ENCODE results near the gene PCP4L1.

PCP4L1 gene

DNA sequence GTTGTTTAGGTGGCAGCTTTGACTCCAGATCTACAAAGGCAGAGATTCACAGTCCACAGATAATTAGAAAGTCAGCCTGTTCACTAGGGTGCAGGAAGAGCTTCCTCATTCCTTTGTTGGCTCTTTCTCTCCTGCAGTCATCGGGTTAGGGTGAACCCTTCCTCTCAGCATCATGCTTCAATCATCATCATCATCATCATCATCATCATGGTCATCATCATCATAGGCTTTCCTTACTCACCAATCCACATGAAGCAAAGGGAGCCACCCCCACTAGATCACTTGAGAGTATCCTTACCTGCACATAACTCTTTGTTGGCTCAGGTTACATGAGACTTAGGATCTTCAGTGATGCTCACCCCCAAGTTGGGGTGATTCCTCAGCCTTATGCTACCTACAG, 32.2 kb downstream of the PCP4L1 start:
- no peaks in the 10 kb centered on the region for H3K27me3 ChIP-seq (ENCODE audit: insufficient read depth, poor library complexity, severe bottlenecking)
- no peak overlapping the region for H3K27ac ChIP-seq (ENCODE audit: poor library complexity, severe bottlenecking)
- no peak overlapping the region for H3K4me3 ChIP-seq (ENCODE audit: severe bottlenecking)
- no peaks in the 10 kb centered on the region for H3K4me1 ChIP-seq (ENCODE audit: insufficient read depth, poor library complexity, severe bottlenecking)
- ATAC-seq (ENCODE audit: low read depth) (no peak), DNase-seq (ENCODE audit: low spot score) (no peak)
- H3K36me3 ChIP-seq (ENCODE audit: low read depth): no peaks in the 10 kb centered on the region
- no peaks in the 10 kb centered on the region for H3K9me3 ChIP-seq (ENCODE audit: severe bottlenecking)
- TF ChIP-seq, protein P1, sequence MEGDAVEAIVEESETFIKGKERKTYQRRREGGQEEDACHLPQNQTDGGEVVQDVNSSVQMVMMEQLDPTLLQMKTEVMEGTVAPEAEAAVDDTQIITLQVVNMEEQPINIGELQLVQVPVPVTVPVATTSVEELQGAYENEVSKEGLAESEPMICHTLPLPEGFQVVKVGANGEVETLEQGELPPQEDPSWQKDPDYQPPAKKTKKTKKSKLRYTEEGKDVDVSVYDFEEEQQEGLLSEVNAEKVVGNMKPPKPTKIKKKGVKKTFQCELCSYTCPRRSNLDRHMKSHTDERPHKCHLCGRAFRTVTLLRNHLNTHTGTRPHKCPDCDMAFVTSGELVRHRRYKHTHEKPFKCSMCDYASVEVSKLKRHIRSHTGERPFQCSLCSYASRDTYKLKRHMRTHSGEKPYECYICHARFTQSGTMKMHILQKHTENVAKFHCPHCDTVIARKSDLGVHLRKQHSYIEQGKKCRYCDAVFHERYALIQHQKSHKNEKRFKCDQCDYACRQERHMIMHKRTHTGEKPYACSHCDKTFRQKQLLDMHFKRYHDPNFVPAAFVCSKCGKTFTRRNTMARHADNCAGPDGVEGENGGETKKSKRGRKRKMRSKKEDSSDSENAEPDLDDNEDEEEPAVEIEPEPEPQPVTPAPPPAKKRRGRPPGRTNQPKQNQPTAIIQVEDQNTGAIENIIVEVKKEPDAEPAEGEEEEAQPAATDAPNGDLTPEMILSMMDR (IDR thresholded peaks at IDR 0.05; ENCODE audit: poor library complexity, severe bottlenecking): no peak

DNA sequence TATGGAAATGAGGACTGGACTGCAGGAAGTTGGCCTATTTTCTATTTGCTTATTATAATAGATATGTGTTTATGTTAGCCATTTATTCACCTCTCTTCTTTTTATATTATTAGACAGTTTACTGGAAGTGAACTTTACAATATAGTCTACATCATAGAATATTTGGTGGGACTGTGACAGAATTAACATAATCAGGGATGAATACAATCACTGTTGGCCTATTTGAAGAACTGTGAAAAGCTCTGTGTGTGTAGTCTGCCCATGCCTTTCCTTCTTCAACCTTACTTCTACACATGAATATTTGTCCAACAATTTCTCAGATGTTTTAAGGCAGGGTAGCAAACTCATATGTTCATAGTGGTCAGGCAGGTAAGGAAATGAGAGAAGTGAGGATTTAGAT, 38.9 kb downstream of the PCP4L1 start:
- ATAC-seq (ENCODE audit: low read depth): no peak
- no peaks in the 10 kb centered on the region for H3K4me1 ChIP-seq (ENCODE audit: insufficient read depth, poor library complexity, severe bottlenecking)
- no peak for DNase-seq (ENCODE audit: low spot score)
- TF ChIP-seq, protein P1 (IDR thresholded peaks at IDR 0.05; ENCODE audit: poor library complexity, severe bottlenecking): no peak
- no peak overlapping the region for H3K4me3 ChIP-seq (ENCODE audit: severe bottlenecking)
- H3K36me3 ChIP-seq (ENCODE audit: low read depth): no peaks in the 10 kb centered on the region
- no peaks in the 10 kb centered on the region for H3K27me3 ChIP-seq (ENCODE audit: insufficient read depth, poor library complexity, severe bottlenecking)
- no peaks in the 10 kb centered on the region for H3K9me3 ChIP-seq (ENCODE audit: severe bottlenecking)
- no peak overlapping the region for H3K27ac ChIP-seq (ENCODE audit: poor library complexity, severe bottlenecking)

DNA sequence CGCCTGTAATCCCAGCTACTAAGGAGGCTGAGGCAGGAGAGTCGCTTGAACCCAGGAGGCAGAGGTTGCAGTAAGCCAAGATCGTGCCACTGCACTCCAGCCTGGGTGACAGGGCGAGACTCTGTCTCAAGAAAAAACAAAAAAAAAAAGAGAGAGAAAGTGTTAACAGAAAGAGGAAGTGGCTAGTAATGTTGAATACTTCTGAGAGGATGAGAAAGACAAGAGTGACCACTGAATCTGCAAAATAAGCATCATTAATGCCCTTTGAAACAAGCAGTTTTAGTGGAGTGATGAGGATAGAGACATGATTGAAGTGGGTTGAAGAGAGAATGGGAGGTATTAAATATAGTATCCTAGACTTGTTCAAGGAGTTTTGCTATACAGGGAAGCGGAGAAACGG, 39.6 kb downstream of the PCP4L1 start:
- no peaks in the 10 kb centered on the region for H3K9me3 ChIP-seq (ENCODE audit: severe bottlenecking)
- no peak overlapping the region for H3K4me3 ChIP-seq (ENCODE audit: severe bottlenecking)
- H3K4me1 ChIP-seq (ENCODE audit: insufficient read depth, poor library complexity, severe bottlenecking): no peaks in the 10 kb centered on the region
- no peak for DNase-seq (ENCODE audit: low spot score)
- no peaks in the 10 kb centered on the region; the same call in 1 of the 2 replicates for H3K36me3 ChIP-seq (ENCODE audit: low read depth)
- H3K27me3 ChIP-seq (ENCODE audit: insufficient read depth, poor library complexity, severe bottlenecking): no peaks in the 10 kb centered on the region
- no peak overlapping the region for H3K27ac ChIP-seq (ENCODE audit: poor library complexity, severe bottlenecking)
- TF ChIP-seq, protein P1 (IDR thresholded peaks at IDR 0.05; ENCODE audit: poor library complexity, severe bottlenecking): no peak
- no peak for ATAC-seq (ENCODE audit: low read depth)

DNA sequence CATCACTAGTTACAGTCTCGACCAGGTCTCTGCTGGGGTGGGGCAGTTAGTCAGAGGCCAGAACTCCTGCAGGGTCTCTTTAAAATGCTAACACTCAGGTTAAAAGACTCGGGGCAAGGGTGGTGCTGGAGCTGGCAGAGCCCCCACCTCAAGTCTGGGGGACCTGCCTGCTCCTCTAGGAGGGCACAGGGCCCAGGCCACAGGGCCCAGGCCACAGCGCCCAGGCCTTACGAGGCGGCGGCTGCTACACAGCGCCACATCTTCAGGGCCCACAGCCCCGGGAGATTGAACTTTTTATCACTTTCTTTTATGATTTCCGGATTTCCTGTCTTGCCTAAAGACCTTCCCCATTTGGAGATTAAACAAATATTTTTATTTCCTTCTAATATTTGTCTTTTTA, 40.8 kb downstream of the PCP4L1 start:
- no peaks in the 10 kb centered on the region for H3K4me1 ChIP-seq (ENCODE audit: insufficient read depth, poor library complexity, severe bottlenecking)
- H3K27me3 ChIP-seq (ENCODE audit: insufficient read depth, poor library complexity, severe bottlenecking): no peaks in the 10 kb centered on the region
- H3K36me3 ChIP-seq (ENCODE audit: low read depth): peaks cover 5% of the 10 kb centered on the region
- DNase-seq (ENCODE audit: low spot score): no peak
- ATAC-seq (ENCODE audit: low read depth): no peak
- H3K4me3 ChIP-seq (ENCODE audit: severe bottlenecking): no peak overlapping the region
- H3K27ac ChIP-seq (ENCODE audit: poor library complexity, severe bottlenecking): no peak overlapping the region
- H3K9me3 ChIP-seq (ENCODE audit: severe bottlenecking): no peaks in the 10 kb centered on the region
- TF ChIP-seq, protein P1 (IDR thresholded peaks at IDR 0.05; ENCODE audit: poor library complexity, severe bottlenecking): no peak

DNA sequence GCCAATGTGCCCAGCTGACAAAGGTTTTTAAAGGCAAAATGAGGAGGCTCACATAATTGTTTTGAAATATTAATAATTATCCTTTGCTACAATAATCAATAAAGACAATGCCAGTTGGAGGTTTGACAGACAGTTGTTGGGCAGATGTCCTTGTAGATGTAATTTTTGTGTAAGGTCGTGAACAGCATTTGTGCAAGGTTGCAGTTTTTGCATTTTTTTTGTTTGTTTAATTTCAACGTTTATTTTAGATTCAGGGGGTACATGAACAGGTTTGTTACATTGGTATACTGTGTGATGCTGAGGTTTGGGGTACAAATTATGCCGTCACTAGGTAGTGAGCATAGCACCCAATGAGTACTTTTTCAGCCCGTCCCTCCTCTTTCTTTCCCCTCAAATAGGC, 41.9 kb downstream of the PCP4L1 start:
- Histone ChIP-seq H3K9me3 (ENCODE audit: severe bottlenecking) (no peaks in the 10 kb centered on the region), H3K4me3 (ENCODE audit: severe bottlenecking) (no peak overlapping the region), H3K4me1 (ENCODE audit: insufficient read depth, poor library complexity, severe bottlenecking) (peaks cover 4% of the 10 kb centered on the region), H3K27ac (ENCODE audit: poor library complexity, severe bottlenecking) (no peak overlapping the region), H3K27me3 (ENCODE audit: insufficient read depth, poor library complexity, severe bottlenecking) (no peaks in the 10 kb centered on the region), H3K36me3 (ENCODE audit: low read depth) (peaks cover 5% of the 10 kb centered on the region)
- TF ChIP-seq, protein P1 (IDR thresholded peaks at IDR 0.05; ENCODE audit: poor library complexity, severe bottlenecking): no peak
- DNase-seq (ENCODE audit: low spot score): no peak
- ATAC-seq (ENCODE audit: low read depth): no peak

Data from RWPE2 (cell line).